B cell (primary cell): ENCODE data around the gene RIC1.

ENCODE experiments used
- EZH2 ChIP-seq: IDR thresholded peaks from 2 replicates; pipeline ENCODE4 v1.6.1; 2012; ENCODE audit warnings: borderline replicate concordance, low read depth, mild to moderate bottlenecking, moderate library complexity, low read length; ENCODE audit not compliant: insufficient read depth, poor library complexity, severe bottlenecking
- TF ChIP-seq, protein P1 (sequence below): fragments of 200-600 bp; IDR thresholded peaks from one replicate; pipeline ENCODE4 v1.8.0; 2022; ENCODE audit warnings: antibody characterized with exemption, mild to moderate bottlenecking

DNA sequence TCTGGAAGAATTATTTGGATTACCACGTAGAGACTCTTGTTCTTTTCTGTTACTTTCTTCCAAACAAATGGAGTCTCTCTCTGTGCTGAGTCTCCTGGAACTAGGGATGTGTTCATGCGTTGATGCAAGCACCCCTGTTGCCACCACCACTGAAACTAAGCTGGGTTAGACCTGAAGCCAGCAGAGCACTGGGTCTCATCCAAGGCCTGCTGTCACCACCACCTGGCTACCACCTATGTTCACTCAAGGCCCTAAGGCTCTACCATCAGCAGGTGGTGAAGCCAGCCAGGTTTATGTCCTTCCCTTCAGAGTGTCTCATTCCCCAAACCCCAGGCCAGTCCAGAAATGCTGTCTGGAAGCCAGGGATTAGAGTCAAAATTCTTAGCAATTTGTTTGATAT, 13.3 kb downstream of the RIC1 start:
- TF ChIP-seq, protein P1, sequence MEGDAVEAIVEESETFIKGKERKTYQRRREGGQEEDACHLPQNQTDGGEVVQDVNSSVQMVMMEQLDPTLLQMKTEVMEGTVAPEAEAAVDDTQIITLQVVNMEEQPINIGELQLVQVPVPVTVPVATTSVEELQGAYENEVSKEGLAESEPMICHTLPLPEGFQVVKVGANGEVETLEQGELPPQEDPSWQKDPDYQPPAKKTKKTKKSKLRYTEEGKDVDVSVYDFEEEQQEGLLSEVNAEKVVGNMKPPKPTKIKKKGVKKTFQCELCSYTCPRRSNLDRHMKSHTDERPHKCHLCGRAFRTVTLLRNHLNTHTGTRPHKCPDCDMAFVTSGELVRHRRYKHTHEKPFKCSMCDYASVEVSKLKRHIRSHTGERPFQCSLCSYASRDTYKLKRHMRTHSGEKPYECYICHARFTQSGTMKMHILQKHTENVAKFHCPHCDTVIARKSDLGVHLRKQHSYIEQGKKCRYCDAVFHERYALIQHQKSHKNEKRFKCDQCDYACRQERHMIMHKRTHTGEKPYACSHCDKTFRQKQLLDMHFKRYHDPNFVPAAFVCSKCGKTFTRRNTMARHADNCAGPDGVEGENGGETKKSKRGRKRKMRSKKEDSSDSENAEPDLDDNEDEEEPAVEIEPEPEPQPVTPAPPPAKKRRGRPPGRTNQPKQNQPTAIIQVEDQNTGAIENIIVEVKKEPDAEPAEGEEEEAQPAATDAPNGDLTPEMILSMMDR, result no peak
- no peak for TF ChIP-seq EZH2
